LNCAP (cell line): ENCODE results near the gene ACTR8.

Experiments used
- CTCF ChIP-seq: fragments of 450-650 bp; IDR thresholded peaks from 2 replicates; pipeline ENCODE4 v1.5.1; 2017; ENCODE audit warnings: mild to moderate bottlenecking

Gene ACTR8

GRCh38 chr3:53859178-53859577, 22.8 kb downstream of the ACTR8 start:
- TF ChIP-seq CTCF = no peak

GRCh38 chr3:53858096-53858741, 23.7 kb downstream of the ACTR8 start:
- no peak for TF ChIP-seq CTCF

- no peak for TF ChIP-seq CTCF
Measured at GRCh38 chr3:53856964-53857363, 25.0 kb downstream of the ACTR8 start.

GRCh38 chr3:53850895-53851294, 31.1 kb downstream of the ACTR8 start:
- no peak for TF ChIP-seq CTCF

- TF ChIP-seq CTCF = no peak
Measured at GRCh38 chr3:53849916-53850315, 32.0 kb downstream of the ACTR8 start.

- no peak for TF ChIP-seq CTCF
Measured at GRCh38 chr3:53846851-53847155, 35.1 kb downstream of the ACTR8 start.

GRCh38 chr3:53846134-53846850, 35.7 kb downstream of the ACTR8 start, which contains the start of the genes CHDH and IL17RB:
CHDH (minus strand) TSS chr3:53846419; CDS start chr3:53824008, 22,411 bp downstream.
IL17RB (plus strand) TSS chr3:53846568; CDS start chr3:53846589, 21 bp downstream.
- TF ChIP-seq CTCF = peak; percentile 25; the same call in 1 of the 2 replicates

GRCh38 chr3:53845881-53846133, 36.1 kb downstream of the ACTR8 start:
- TF ChIP-seq CTCF = no peak
